ENCODE measurements around the gene C2CD3.

Gene C2CD3

DNA sequence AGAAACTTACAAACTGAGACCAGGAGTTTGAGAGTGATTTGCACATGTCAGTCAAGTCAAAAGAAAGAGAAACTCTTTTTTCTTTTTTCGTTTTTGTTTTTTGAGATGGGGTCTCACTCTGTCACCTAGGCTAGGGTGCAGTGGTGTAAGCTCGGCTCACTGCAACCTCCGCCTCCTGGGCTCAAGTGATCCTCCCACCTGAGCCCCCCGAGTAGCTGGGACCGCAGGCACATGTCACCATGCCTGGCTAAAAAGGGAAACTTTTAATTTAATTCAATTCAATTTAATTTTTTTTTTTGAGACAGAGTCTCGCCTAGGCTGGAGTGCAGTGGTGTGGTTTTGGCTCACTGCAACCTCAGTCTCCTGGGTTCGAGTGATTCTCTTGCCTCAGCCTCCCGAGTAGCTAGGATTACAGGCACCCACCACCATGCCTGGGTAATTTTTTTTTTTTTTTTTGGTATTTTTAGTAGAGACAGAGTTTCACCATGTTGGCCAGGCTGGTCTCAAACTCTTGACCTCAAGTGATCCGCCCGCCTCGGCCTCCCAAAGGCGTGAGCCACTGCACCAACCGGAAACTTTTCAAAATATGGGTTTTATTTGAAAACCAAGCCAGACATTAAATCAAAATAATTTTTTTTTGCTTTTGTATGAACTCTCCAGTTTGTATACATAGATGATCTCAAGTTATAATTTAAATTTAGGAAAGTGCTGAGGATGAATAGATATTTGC is 171.8 kb downstream of the C2CD3 start:
- TF ChIP-seq CTCF (IDR thresholded peaks at IDR 0.05) = no peak

DNA sequence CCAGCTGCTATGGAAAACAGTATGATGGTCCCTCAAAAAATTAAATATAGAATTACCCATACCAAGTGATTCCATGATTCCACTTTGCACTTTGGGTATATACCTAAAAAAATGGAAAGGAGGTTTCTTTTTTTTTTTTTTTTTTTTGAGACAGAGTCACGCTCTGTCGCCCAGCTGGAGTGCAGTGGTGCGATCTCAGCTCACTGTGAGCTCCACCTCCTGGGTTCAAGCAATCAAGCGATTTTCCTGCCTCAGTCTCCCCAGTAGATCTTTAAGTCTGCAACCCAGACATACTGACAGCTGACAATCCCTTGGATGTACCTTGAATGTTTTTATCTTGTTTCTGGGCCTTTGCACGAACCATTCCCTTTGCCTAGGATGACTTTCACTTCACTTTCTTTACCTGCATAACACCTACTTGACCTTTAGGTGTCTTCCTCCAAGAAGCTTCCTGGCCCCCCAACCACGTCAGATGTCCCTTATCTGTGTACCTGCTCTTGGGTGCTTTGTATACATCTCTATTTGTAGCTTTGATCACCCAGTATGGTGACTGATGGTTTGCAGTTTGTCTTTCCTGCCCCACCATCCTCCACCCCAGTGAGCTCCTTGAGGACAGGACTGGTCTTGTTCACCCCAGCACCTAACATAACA is 173.6 kb downstream of the C2CD3 start:
- no peak for TF ChIP-seq CTCF (IDR thresholded peaks at IDR 0.05)

GRCh38 chr11:73996161-73996747 is 174.5 kb downstream of the C2CD3 start:
- TF ChIP-seq CTCF (IDR thresholded peaks at IDR 0.05) = no peak

DNA sequence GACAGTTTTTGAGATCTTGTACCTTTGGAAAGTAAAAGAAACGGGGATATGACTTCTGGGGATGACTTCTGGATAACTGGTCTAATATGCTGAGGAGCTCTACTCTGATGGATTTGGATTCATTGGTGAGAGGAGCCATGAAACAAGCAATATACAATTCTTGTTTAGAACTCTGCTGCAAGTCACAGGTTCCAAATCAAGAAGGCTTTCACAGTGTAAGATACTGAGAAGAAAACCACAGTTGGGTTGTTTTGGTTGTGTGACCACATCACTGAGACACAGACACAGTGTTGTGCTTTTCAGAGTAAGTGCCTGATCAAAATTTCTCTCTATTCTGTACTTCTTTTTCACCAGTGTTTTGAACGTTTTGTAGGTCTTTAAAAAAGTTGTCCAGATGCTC is 175.1 kb downstream of the C2CD3 start:
- no peak for TF ChIP-seq CTCF (IDR thresholded peaks at IDR 0.05)

GRCh38 chr11:73995247-73995646 is 175.6 kb downstream of the C2CD3 start:
- no peak for TF ChIP-seq CTCF (IDR thresholded peaks at IDR 0.05)

GRCh38 chr11:73991471-73992006 is 179.3 kb downstream of the C2CD3 start:
- no peak for TF ChIP-seq CTCF (IDR thresholded peaks at IDR 0.05)

- TF ChIP-seq CTCF (IDR thresholded peaks at IDR 0.05) = no peak
These were observed 180.1 kb downstream of the C2CD3 start for GRCh38 chr11:73990730-73991129.

All from LNCAP (cell line).